ENCODE data around the gene PRR16. TPM values are rescaled to one million over a fixed set of nuclear protein-coding genes. Genes with fewer than 3 reads are reported as not detected.

Gene PRR16
- total RNA-seq, 1 experiment from 2014 or later = 5.0 TPM

GRCh38 chr5:120528609-120529008 is 64.5 kb downstream of the PRR16 start:
- POLR2A ChIA-PET (ENCODE audit: unreplicated experiment) = no interaction called here
- no peaks in the 10 kb centered on the region for H3K9me3 ChIP-seq (ENCODE audit: insufficient read depth, low read depth)

GRCh38 chr5:120529386-120529785 is 65.3 kb downstream of the PRR16 start:
- H2AFZ ChIP-seq = no peak overlapping the region
- no peaks in the 10 kb centered on the region for H3K36me3 ChIP-seq (ENCODE audit: low read depth)
- H3K79me2 ChIP-seq (ENCODE audit: low read depth) = no peaks in the 10 kb centered on the region
- no peak overlapping the region for H3K4me2 ChIP-seq
- no peaks in the 10 kb centered on the region for H3K9me3 ChIP-seq (ENCODE audit: insufficient read depth, low read depth)
- ChIA-PET CTCF (no interaction called here), POLR2A (ENCODE audit: unreplicated experiment) (no interaction called here)
- H3K9me2 ChIP-seq (ENCODE audit: insufficient read depth) = no peaks in the 10 kb centered on the region
- TF ChIP-seq EZH2 (IDR thresholded peaks at IDR 0.05; ENCODE audit: low read depth) (no peak), CTCF (conservative IDR thresholded peaks at IDR 0.05) (no peak)
- DNase-seq = no peak
- H3F3A ChIP-seq (ENCODE audit: insufficient read depth, low read depth) = no peaks in the 10 kb centered on the region
- no peaks in the 10 kb centered on the region for H3K27me3 ChIP-seq (ENCODE audit: insufficient read depth, low read depth)
- intact Hi-C loops (cut with micrococcal nuclease; ENCODE audit: unreplicated experiment) = no loop called here
- H4K20me1 ChIP-seq (ENCODE audit: insufficient read depth) = no peaks in the 10 kb centered on the region
- no TSS peak for BruUV-seq (replicated peaks)
- H3K4me3 ChIP-seq = no peak overlapping the region
- no peak overlapping the region for H3K27ac ChIP-seq
- H3K4me1 ChIP-seq (replicated peaks; ENCODE audit: insufficient read depth) = no peaks in the 10 kb centered on the region

More at GRCh38 chr5:120528609-120529008, 64.5 kb downstream of the PRR16 start:
- intact Hi-C loops (cut with micrococcal nuclease; ENCODE audit: unreplicated experiment) = no loop called here
- CTCF ChIA-PET = no interaction called here
- no TSS peak for BruUV-seq (replicated peaks)
- Histone ChIP-seq H4K20me1 (ENCODE audit: insufficient read depth) (no peaks in the 10 kb centered on the region), H3K4me3 (no peak overlapping the region), H3F3A (ENCODE audit: insufficient read depth, low read depth) (no peaks in the 10 kb centered on the region), H3K4me1 (replicated peaks; ENCODE audit: insufficient read depth) (no peaks in the 10 kb centered on the region), H3K4me2 (no peak overlapping the region), H3K36me3 (ENCODE audit: low read depth) (no peaks in the 10 kb centered on the region), H3K9me2 (ENCODE audit: insufficient read depth) (no peaks in the 10 kb centered on the region), H3K27me3 (ENCODE audit: insufficient read depth, low read depth) (no peaks in the 10 kb centered on the region), H3K79me2 (ENCODE audit: low read depth) (no peaks in the 10 kb centered on the region), H3K27ac (no peak overlapping the region), H2AFZ (0 out of 2 replicates have a peak overlapping the region, but pooled peaks have one; percentile 22)
- no peak for TF ChIP-seq CTCF (conservative IDR thresholded peaks at IDR 0.05)
- no peak for TF ChIP-seq EZH2 (IDR thresholded peaks at IDR 0.05; ENCODE audit: low read depth)
- DNase-seq = no peak

GRCh38 chr5:120531215-120531614 is 67.1 kb downstream of the PRR16 start:
- CTCF ChIA-PET = no interaction called here

More at GRCh38 chr5:120531215-120531614, 67.1 kb downstream of the PRR16 start:
- no peak overlapping the region for H3K27ac ChIP-seq
- no peaks in the 10 kb centered on the region for H4K20me1 ChIP-seq (ENCODE audit: insufficient read depth)
- H3K9me2 ChIP-seq (ENCODE audit: insufficient read depth) = no peaks in the 10 kb centered on the region
- H3K4me2 ChIP-seq = no peak overlapping the region
- H3K4me3 ChIP-seq = no peak overlapping the region
- TF ChIP-seq CTCF (conservative IDR thresholded peaks at IDR 0.05) (no peak), EZH2 (IDR thresholded peaks at IDR 0.05; ENCODE audit: low read depth) (no peak)
- intact Hi-C loops (cut with micrococcal nuclease; ENCODE audit: unreplicated experiment) = no loop called here
- no peak for DNase-seq
- H3K27me3 ChIP-seq (ENCODE audit: insufficient read depth, low read depth) = no peaks in the 10 kb centered on the region
- H3F3A ChIP-seq (ENCODE audit: insufficient read depth, low read depth) = no peaks in the 10 kb centered on the region
- no peaks in the 10 kb centered on the region for H3K36me3 ChIP-seq (ENCODE audit: low read depth)
- H3K4me1 ChIP-seq (replicated peaks; ENCODE audit: insufficient read depth) = no peaks in the 10 kb centered on the region
- POLR2A ChIA-PET (ENCODE audit: unreplicated experiment) = interaction anchor here (0.6 kb wide), 1 partner anchor 1131 kb away, joined by 3 read pairs; no protein-coding TSS in a partner anchor
- H3K9me3 ChIP-seq (ENCODE audit: insufficient read depth, low read depth) = no peaks in the 10 kb centered on the region
- no peak overlapping the region for H2AFZ ChIP-seq
- no peaks in the 10 kb centered on the region for H3K79me2 ChIP-seq (ENCODE audit: low read depth)
- no TSS peak for BruUV-seq (replicated peaks)
